Neural cell (in vitro differentiated cells): Measurements from ENCODE around the gene TRIP6. TPM values are rescaled to one million over a fixed set of nuclear protein-coding genes. Genes with fewer than 3 reads are reported as not detected.

ENCODE experiments used
- H2AFZ ChIP-seq: fragments of 200-600, 300-800 bp; sonication (generic), shearing (Covaris generic); 2 replicates; pipeline ENCODE4 v1.6.0; 2014; ENCODE audit warnings: low read depth, mild to moderate bottlenecking, antibody characterized with exemption, low read length, moderate library complexity
- H3F3A ChIP-seq: fragments of 200-600 bp; shearing (Covaris generic); 2 replicates; pipeline ENCODE4 v1.6.1; 2016; ENCODE audit warnings: mild to moderate bottlenecking, moderate library complexity, mixed read lengths, antibody characterized with exemption, low read length; ENCODE audit not compliant: insufficient read depth, poor library complexity, severe bottlenecking
- H3K27ac ChIP-seq: fragments of 200-600, 300-800 bp; sonication (generic), shearing (Covaris generic); 2 replicates; pipeline ENCODE4 v1.5.1; 2014; ENCODE audit warnings: mild to moderate bottlenecking, low read length, moderate library complexity
- H3K27me3 ChIP-seq: fragments of 300-800, 200-600 bp; sonication (generic), shearing (Covaris generic); 2 replicates; pipeline ENCODE4 v1.6.0; 2014; ENCODE audit warnings: mild to moderate bottlenecking, low read depth, low read length, moderate library complexity; ENCODE audit not compliant: insufficient read depth
- H3K36me3 ChIP-seq: fragments of 300-800, 200-600 bp; sonication (generic), shearing (Covaris generic); 2 replicates; pipeline ENCODE4 v1.5.1; 2014; ENCODE audit warnings: mild to moderate bottlenecking, antibody characterized with exemption, low read length, moderate library complexity; ENCODE audit not compliant: insufficient read depth
- H3K4me2 ChIP-seq: fragments of 300-800, 200-600 bp; sonication (generic), shearing (Covaris generic); 2 replicates; pipeline ENCODE4 v1.6.0; 2014; ENCODE audit warnings: mild to moderate bottlenecking, low read length
- H3K4me3 ChIP-seq: fragments of 300-800, 200-600 bp; sonication (generic), shearing (Covaris generic); 2 replicates; pipeline ENCODE4 v1.5.1; 2014; ENCODE audit warnings: mild to moderate bottlenecking, low read length, moderate library complexity
- H3K79me2 ChIP-seq: fragments of 200-600 bp; shearing (Covaris generic); replicated peaks from 2 replicates; pipeline ENCODE4 v1.6.0; 2014; ENCODE audit warnings: mild to moderate bottlenecking, low read length, moderate library complexity; ENCODE audit not compliant: insufficient read depth
- H3K9ac ChIP-seq: fragments of 300-800, 200-600 bp; sonication (generic), shearing (Covaris generic); 2 replicates; pipeline ENCODE4 v1.6.1; 2016; ENCODE audit warnings: mild to moderate bottlenecking, low read length, mixed read lengths
- H3K9me2 ChIP-seq: fragments of 200-600 bp; shearing (Covaris generic); 2 replicates; pipeline ENCODE4 v1.6.1; 2016; ENCODE audit warnings: mild to moderate bottlenecking, low read length, mixed read lengths; ENCODE audit not compliant: insufficient read depth
- H3K9me3 ChIP-seq: fragments of 200-600, 300-800 bp; sonication (generic), shearing (Covaris generic); 2 replicates; pipeline ENCODE4 v1.6.1; 2016; ENCODE audit warnings: mild to moderate bottlenecking, mixed run types, low read length, moderate library complexity, mixed read lengths
- H4K20me1 ChIP-seq: fragments of 200-600 bp; shearing (Covaris generic); 2 replicates; pipeline ENCODE4 v1.6.1; 2016; ENCODE audit warnings: mild to moderate bottlenecking, mixed run types; ENCODE audit not compliant: insufficient read depth
- EP300 ChIP-seq: fragments of 450-650 bp; conservative IDR thresholded peaks from 2 replicates; pipeline ENCODE4 v1.6.1; 2014; ENCODE audit warnings: antibody characterized with exemption, mild to moderate bottlenecking, moderate library complexity; ENCODE audit not compliant: poor library complexity, severe bottlenecking
- EZH2 ChIP-seq: fragments of 200-600, 300-800 bp; shearing (Covaris generic), sonication (generic); IDR thresholded peaks from 2 replicates; pipeline ENCODE4 v1.6.1; 2014; ENCODE audit warnings: antibody characterized with exemption, low read length, borderline replicate concordance, mild to moderate bottlenecking; ENCODE audit not compliant: insufficient read depth, poor library complexity, severe bottlenecking
- MXI1 ChIP-seq: fragments of 450-650 bp; conservative IDR thresholded peaks from 2 replicates; pipeline ENCODE4 v1.6.1; 2014; ENCODE audit warnings: antibody characterized with exemption, mild to moderate bottlenecking; ENCODE audit not compliant: poor library complexity, severe bottlenecking
- POLR2AphosphoS5 ChIP-seq: IDR thresholded peaks from 2 replicates; pipeline ENCODE4 v1.6.1; 2012
- RAD21 ChIP-seq: fragments of 450-650 bp; conservative IDR thresholded peaks from 2 replicates; pipeline ENCODE4 v1.6.1; 2014; ENCODE audit warnings: antibody characterized with exemption, mild to moderate bottlenecking, moderate library complexity
- SMC3 ChIP-seq: fragments of 450-650 bp; conservative IDR thresholded peaks from 2 replicates; pipeline ENCODE4 v1.6.1; 2014; ENCODE audit warnings: antibody characterized with exemption, mild to moderate bottlenecking, moderate library complexity; ENCODE audit not compliant: poor library complexity
- TAF1 ChIP-seq: IDR thresholded peaks from 2 replicates; pipeline ENCODE4 v1.6.1; 2012; ENCODE audit warnings: low read depth
- polyA plus RNA-seq: library from polyadenylated mRNA; depleted of rRNA; stranded (reverse); fragments of >200 nt; gene quantifications from 2 replicates; pipeline ENCODE4 v1.2.3, GENCODE V29; 2014
- TF ChIP-seq, protein P1 (sequence below): fragments of 450-650 bp; IDR thresholded peaks from 2 replicates; pipeline ENCODE4 v1.5.1; 2014; ENCODE audit warnings: antibody characterized with exemption, mild to moderate bottlenecking, moderate library complexity; ENCODE audit not compliant: poor library complexity, severe bottlenecking
- TF ChIP-seq, protein P2 (sequence below): IDR thresholded peaks from 2 replicates; pipeline ENCODE4 v1.6.1; 2012; ENCODE audit warnings: borderline replicate concordance

The TRIP6 gene
- polyA plus RNA-seq, 1 donor from 2014 or later, result 2.1 TPM

DNA sequence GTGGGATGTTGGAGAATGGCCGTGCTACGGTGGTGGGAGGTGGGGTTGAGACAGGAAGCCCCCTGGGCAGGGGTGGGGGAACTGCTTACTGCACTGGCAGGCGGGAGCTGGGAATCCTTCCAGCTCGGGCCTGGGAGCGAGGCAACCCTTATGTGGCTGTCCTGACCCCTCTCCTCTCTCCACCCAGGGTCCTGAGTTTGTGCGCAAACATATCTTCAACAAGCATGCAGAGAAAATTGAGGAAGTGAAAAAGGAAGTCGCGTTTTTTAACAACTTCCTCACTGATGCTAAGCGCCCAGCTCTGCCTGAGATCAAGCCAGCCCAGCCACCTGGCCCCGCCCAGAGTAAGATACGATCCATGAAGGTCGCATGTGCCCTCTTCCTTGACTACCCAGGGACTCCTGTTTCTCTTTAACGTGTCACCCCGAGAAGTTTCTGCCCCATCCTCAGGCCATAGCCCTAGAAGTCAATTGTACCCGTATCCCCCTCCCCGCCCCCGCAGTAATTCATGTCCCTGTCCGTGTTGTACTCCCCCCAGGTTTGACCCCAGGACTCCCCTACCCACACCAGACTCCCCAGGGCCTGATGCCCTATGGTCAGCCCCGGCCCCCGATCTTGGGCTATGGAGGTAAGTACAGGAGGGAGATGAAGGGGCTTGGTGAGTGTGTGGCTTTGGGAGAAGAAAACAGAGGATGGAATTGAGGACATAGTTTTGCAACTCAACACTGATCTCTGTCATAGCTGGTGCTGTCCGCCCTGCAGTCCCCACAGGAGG lies 20.5 kb downstream of the TRIP6 start:
- Histone ChIP-seq H3K4me3 (no peak overlapping the region), H3K9me3 (no peaks in the 10 kb centered on the region), H2AFZ (no peak overlapping the region), H3K4me2 (no peak overlapping the region), H3K9ac (no peak overlapping the region), H3K27me3 (peaks cover 4% of the 10 kb centered on the region), H3K79me2 (no peaks in the 10 kb centered on the region), H3K36me3 (peaks cover 18% of the 10 kb centered on the region), H3K9me2 (no peaks in the 10 kb centered on the region), H4K20me1 (no peaks in the 10 kb centered on the region), H3F3A (no peaks in the 10 kb centered on the region), H3K27ac (no peak overlapping the region)
- TF ChIP-seq RAD21, result no peak
- TF ChIP-seq, protein P1, sequence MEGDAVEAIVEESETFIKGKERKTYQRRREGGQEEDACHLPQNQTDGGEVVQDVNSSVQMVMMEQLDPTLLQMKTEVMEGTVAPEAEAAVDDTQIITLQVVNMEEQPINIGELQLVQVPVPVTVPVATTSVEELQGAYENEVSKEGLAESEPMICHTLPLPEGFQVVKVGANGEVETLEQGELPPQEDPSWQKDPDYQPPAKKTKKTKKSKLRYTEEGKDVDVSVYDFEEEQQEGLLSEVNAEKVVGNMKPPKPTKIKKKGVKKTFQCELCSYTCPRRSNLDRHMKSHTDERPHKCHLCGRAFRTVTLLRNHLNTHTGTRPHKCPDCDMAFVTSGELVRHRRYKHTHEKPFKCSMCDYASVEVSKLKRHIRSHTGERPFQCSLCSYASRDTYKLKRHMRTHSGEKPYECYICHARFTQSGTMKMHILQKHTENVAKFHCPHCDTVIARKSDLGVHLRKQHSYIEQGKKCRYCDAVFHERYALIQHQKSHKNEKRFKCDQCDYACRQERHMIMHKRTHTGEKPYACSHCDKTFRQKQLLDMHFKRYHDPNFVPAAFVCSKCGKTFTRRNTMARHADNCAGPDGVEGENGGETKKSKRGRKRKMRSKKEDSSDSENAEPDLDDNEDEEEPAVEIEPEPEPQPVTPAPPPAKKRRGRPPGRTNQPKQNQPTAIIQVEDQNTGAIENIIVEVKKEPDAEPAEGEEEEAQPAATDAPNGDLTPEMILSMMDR, result no peak
- TF ChIP-seq EP300, result no peak
- TF ChIP-seq TAF1, result no peak
- no peak for TF ChIP-seq SMC3
- TF ChIP-seq MXI1, result no peak
- no peak for TF ChIP-seq EZH2
- no peak for TF ChIP-seq POLR2AphosphoS5
- TF ChIP-seq, protein P2, sequence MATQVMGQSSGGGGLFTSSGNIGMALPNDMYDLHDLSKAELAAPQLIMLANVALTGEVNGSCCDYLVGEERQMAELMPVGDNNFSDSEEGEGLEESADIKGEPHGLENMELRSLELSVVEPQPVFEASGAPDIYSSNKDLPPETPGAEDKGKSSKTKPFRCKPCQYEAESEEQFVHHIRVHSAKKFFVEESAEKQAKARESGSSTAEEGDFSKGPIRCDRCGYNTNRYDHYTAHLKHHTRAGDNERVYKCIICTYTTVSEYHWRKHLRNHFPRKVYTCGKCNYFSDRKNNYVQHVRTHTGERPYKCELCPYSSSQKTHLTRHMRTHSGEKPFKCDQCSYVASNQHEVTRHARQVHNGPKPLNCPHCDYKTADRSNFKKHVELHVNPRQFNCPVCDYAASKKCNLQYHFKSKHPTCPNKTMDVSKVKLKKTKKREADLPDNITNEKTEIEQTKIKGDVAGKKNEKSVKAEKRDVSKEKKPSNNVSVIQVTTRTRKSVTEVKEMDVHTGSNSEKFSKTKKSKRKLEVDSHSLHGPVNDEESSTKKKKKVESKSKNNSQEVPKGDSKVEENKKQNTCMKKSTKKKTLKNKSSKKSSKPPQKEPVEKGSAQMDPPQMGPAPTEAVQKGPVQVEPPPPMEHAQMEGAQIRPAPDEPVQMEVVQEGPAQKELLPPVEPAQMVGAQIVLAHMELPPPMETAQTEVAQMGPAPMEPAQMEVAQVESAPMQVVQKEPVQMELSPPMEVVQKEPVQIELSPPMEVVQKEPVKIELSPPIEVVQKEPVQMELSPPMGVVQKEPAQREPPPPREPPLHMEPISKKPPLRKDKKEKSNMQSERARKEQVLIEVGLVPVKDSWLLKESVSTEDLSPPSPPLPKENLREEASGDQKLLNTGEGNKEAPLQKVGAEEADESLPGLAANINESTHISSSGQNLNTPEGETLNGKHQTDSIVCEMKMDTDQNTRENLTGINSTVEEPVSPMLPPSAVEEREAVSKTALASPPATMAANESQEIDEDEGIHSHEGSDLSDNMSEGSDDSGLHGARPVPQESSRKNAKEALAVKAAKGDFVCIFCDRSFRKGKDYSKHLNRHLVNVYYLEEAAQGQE, result no peak

DNA sequence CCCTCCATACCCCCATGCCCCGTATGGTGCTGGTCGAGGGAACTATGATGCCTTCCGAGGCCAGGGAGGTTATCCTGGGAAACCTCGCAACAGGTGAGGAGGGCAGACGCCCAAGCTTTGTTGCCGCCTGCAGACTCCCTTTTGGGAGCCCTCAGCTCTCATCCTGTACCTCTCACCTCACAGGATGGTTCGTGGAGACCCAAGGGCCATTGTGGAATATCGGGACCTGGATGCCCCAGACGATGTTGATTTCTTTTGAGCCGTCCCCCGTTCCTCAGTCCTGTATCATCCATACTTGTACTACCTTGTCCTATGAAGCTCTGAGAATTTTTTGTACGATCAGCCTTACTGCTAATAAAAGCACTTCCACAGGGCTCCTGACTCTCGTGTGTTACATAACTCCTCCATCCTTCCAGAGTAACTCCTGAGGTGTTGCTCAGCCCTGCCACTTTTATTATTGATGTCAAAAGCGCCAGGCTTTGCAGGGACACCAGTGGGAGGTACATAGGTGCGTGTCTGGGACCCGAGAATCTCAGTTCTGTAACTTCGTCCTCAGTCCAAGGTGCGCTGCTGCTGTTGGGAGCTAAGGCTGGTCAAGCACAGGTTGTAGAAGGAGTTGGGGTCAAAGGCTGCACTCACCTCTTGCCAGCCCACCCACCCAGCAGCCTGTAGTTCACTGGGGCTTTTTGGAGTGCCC lies 21.3 kb downstream of the TRIP6 start:
- H3K9ac ChIP-seq, result peak overlapping the region; percentile 82
- no peak overlapping the region for H3K27ac ChIP-seq
- peaks cover 4% of the 10 kb centered on the region for H3K27me3 ChIP-seq
- H2AFZ ChIP-seq, result no peak overlapping the region
- H3F3A ChIP-seq, result no peaks in the 10 kb centered on the region
- TF ChIP-seq EP300 (no peak), POLR2AphosphoS5 (peak; percentile 12), EZH2 (no peak), MXI1 (no peak), RAD21 (no peak)
- TF ChIP-seq, protein P2, result no peak
- H3K9me2 ChIP-seq, result no peaks in the 10 kb centered on the region
- H4K20me1 ChIP-seq, result no peaks in the 10 kb centered on the region
- H3K36me3 ChIP-seq, result peaks cover 18% of the 10 kb centered on the region
- H3K4me2 ChIP-seq, result peak overlapping the region; percentile 70
- H3K79me2 ChIP-seq, result no peaks in the 10 kb centered on the region
- H3K9me3 ChIP-seq, result no peaks in the 10 kb centered on the region
- peak overlapping the region; percentile 90 for H3K4me3 ChIP-seq
